ENCODE data around the gene EFCAB14.
"Not testable (repeated sequence)": the region's sequence is repeated elsewhere in the genome, so short reads cannot be mapped to it uniquely, and the experiment has no call there.

The EFCAB14 gene, protein sequence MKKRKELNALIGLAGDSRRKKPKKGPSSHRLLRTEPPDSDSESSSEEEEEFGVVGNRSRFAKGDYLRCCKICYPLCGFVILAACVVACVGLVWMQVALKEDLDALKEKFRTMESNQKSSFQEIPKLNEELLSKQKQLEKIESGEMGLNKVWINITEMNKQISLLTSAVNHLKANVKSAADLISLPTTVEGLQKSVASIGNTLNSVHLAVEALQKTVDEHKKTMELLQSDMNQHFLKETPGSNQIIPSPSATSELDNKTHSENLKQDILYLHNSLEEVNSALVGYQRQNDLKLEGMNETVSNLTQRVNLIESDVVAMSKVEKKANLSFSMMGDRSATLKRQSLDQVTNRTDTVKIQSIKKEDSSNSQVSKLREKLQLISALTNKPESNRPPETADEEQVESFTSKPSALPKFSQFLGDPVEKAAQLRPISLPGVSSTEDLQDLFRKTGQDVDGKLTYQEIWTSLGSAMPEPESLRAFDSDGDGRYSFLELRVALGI

DNA sequence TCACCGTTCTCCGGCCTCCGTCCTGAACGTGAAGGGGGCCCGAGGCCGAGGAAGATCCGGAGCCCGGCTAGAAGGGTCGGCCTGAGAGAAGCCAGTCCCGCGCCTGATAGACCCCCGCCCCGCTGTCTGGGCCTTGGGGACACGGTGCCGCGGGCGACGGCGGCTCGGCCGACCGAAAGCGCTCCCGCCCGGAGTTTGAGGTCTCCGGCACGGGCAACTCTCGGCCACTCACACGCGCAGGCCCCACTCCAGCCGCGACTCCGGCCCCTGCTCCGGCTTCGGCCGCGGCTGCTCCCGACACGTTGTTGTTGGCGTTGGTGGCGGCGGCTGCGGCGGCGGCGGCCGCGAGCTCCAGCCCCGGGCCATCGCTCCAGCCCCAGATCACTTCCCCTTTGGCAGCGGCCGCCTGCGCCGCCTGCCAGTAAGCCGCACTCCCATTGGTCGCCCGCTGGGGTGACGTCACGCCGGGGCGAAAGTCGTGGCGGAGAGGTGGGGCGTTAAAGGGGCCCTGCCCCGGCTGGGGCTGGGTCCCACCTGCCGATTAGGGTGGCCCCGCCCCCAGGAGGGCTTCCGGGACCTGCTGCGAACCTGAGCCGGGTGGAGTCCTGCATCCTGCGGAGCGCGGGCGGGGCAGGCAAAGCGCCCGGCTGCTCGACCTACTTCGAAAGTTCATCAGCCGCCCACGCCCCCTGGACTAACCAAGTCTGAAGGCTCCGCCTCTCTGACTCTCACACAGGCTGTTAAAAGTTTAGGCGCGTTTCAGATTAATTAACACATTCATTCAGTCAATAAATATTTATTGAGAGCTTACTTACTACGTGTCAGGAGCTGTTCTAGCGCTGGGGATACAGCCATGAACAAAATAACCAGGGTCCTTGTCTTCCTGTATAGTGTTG, at the start of gene EFCAB14:
TSS of gene EFCAB14 (minus strand) at position 388 of the 896 bp plus-strand sequence. CDS start 1,027 bp downstream, outside the sequence.
- peak; percentile 98 for DNase-seq (ENCODE audit: low read depth)

DNA sequence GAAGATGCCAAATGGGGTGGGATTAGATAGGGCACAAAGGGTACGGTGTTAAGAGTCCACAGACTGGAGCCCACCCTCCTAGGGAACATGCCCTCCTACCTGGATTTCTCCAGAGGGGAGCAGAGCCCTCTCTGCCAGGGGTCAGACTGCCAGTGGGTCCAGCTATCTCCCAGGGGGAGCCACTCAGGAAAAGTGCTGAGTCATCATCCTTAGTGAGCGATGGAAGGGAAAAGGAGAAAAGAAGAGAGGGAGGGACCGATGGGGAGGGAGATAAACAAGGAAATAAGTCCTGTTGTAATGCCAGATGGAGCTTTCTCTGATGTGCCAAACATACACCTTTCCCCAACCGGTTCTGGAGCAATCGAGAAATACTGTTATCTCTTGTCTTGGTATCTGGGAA, 49.5 kb upstream of the EFCAB14 start:
- DNase-seq (ENCODE audit: low read depth): no peak

DNA sequence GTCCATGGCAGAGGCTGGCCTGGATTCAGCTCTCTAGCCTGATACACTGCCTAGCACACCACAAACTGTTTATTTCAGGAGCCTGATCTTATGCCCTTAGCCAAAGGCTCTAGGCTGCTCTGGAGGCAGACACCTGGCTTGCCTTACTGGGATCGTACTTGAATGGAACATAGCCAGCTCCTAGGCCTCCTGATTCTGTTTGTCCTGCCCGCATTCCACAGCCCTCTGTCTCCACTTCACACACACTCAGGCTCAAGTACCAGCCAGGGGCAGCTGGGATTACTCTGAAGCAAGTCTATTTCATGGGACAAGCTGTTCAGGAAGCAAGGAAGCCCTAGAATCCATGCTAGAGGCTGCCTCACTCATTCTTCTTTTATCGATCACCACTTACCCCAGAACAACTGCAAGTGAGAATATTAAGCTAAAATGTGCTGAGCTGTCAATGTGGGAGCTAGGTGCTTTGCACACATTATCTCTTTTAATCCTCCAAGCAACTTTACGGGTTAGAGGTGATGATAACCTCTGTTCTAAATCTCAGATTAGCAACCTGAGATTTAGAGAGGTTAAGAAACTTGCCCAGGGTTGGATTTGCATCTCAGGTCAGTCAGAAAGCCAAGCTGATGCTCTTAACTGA, 48.9 kb upstream of the EFCAB14 start:
- DNase-seq (ENCODE audit: low read depth): no peak

DNA sequence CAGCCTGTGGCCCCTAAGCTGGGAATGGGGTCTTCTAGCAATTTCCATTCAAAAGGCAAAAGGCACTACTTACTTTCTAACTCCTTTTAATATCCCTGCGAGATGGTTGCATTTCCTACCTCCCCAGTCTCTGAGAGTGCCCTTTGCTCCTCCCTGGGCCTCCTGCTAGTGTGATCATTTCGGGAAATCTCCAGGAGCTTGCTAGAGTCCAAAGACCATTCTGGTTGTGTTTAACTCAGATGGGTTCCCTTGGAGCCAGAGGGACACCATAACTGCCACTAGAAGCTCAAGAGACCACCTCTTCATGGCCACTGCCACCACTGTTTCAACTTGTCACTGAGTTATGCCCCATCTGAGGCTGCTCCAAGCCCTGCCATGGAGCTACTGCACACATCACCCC, 45.5 kb upstream of the EFCAB14 start:
- no peak for DNase-seq (ENCODE audit: low read depth)

DNA sequence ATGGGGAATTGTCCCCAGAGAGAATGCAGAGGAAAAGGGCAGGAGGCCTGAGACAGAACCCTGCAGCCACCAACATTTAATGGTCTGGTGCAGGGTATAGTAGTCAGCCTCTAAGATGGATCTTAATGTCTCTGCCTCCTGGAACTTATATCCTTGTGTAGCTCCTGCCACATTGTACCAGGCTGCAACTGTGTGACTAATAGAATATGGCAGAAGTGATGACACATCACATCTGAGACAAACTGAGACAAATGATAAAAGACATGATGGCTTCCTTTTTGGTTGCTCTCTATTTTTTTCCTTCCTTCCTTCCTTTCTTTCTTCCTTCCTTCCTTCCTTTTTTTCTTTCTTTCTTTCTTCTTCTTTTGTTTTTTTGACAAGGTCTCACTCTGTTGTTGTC, 42.8 kb upstream of the EFCAB14 start:
- no peak for DNase-seq (ENCODE audit: low read depth)

DNA sequence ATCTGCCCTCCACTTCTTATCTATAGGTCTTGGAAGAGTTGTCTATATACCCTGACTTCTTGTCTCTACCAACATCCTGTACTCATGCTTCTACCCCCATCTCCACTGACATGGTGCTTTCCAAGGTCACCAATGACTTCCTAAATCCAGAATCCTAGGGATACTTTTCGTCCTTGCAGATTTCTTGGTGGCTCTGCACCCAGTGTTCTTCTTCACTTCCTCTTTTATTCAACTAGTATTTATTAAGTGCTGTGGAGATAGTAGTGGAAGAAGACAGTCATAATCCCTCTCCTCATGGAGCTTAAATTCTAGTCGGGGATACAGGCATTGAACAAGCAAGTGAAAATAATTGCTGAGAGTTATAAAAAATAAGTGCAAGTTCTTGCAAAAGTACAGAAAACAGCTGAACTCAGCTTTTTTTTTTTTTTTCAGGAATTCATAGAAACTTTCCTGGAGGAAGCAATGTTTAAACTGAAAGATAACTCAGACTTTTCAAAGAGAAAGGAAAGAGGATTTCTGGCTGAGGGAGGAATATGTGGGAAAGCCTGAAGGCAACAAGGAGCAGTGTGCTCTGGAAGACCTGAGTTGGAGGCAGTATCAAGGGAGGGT, 41.7 kb upstream of the EFCAB14 start:
- DNase-seq (ENCODE audit: low read depth): no peak

DNA sequence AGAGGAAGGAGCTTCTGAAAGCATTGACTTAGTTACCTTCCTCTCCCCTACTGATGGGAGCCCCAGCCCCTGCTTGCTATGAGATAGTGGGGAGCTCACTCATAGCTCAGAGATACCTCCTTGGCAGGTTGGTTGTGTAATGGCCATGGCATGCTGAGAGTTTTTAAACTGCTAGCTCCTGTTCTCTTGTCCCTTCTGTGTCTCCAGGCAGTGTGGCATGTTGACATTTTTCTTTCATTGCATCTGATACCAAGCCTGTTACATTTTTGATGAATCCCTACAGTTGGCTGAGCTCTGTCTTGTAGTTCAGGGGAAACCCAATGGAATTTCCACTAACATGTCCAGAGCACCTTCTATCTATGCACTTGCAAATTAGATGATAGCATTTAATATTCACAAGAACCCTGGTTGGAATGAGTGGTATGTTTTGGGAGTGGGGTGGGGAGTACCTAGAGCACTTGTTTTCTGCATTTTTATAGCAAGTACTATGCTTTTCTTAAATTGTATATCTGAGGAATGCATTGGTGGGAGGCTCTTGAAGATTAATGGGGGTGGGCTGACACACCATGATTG, 39.1 kb upstream of the EFCAB14 start:
- DNase-seq (ENCODE audit: low read depth): no peak

DNA sequence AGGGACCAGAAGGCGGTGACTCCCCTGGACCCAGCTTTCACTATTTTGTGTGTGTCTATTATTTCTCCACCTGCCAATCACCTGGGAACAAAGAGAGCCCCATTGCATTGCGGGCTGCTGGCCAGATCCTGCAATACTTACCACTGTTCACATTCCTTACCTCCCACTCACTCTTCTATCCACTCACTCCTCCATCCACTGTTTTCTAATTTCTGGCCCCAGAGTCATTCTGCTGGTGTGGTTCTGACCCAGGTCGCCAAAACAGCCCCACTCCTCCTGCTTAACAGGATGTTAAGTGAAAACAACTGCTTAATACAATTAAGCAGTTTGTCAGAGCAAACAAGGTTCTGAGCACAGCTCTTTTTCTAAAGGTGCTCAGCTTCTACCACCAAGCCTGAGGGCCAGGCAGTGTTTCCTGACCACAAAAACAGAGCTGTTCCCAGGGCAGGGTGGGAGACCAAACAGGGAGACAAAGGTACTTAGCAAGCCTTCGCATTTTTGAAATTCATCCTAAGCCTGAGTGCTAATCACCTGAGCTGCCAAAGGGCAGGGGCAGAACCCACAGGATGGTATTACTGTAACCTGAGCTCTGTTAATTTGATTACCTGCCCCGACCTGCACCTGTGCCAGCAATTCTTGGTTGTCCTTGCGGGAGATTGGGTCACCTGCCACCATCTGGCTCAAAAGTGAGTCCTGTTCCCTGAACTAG, 38.5 kb upstream of the EFCAB14 start:
- DNase-seq (ENCODE audit: low read depth): no peak

DNA sequence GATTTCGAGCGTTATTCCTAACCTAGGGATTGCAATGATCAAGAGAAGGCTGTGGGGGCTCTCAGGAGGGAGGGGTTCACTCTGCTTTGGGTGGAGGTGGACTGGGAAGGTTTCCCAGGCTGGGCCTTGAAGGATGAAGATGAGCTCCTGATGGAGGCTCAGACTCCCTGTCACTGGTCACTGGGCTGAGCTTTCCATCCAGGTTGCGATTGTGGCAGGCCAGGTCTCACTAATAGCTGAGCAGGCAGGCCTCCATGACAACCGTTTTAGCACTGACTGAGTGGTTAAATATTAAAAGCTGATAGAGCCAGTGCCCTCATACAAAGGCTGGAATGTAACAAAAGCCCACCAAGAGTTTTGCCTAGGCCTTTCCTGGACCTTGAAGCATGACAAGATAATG, 36.2 kb upstream of the EFCAB14 start:
- no peak for DNase-seq (ENCODE audit: low read depth)

DNA sequence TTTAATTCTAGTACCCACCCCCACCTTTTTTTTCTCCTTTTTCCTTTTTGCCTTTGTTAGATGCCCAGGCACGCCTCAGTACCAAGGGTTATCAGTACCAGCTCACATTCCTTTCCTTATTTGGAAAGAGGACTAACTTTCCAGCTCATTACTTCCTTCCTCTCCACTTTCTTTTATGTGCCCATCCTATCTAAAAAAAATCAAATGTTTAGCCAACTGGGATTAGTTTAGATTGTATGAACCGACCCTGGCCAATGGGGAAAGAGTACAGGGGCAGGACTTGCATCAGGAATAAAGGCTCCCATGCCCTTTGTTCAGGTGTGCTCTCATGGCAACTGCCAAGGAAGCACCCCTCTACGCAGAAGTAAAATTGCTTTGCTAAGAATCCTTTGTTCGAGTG, 35.8 kb upstream of the EFCAB14 start:
- DNase-seq (ENCODE audit: low read depth): not testable (repeated sequence)

DNA sequence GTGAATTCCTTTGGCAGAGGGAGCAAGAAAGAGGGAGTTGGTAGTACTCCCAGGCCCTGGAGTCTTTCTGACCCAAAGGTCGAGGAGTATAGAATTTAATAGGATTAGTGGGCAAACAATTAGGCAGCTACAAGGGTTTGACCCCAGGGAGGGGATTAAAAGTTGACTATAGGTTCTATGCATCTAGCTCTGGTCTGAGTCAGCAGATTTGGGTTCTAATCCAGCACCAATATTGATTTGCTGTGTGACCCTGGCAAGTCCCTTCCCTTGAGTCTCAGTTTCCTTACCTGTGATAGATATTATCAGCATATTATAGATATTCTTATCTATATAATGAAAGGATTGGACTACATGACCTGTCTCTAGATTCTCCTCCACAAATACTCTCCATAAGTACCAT, 35.1 kb upstream of the EFCAB14 start:
- no peak for DNase-seq (ENCODE audit: low read depth)

DNA sequence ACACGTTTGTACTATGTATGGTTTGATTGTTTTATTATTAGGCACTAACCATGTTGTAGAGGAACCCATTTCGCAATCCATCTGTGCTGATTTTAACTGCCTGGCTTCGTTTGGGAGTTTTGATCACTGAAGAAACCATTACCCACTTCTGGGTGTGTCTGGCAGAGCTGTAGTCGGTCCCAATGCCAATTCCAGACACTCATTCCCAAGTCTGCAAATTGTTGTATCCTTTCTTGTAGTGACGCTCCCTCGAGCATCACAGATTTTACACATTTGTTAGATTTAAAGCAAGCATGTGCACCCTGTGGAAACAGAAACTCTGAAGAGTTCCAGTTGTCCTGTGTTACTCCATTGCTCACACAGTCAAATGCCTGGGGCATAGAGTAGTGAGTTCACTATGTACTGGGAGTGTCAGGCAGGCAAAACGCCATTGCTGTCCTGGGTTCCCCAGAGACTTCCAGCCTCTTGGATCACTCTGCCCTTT, 31.0 kb upstream of the EFCAB14 start:
- no peak for DNase-seq (ENCODE audit: low read depth)

DNA sequence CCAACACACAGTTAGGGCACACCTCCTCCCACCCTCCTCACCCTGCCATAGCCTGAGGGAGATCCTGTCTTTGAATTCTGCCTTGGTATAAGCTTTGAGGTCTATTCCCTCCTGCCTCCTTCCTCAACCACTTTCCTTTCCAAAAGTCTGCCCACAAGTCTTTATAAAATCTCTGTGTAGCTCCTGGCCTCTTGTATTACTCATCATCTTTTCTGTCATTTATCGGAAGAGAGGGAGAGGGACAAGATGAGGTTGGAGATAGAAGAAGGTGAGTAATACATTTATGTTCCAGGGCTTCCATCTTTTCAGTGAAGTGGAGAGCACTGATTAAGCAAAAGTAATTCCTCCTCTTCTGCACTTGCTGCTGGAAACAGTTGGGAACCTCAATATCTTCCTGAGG, 30.5 kb upstream of the EFCAB14 start:
- DNase-seq (ENCODE audit: low read depth): no peak

DNA sequence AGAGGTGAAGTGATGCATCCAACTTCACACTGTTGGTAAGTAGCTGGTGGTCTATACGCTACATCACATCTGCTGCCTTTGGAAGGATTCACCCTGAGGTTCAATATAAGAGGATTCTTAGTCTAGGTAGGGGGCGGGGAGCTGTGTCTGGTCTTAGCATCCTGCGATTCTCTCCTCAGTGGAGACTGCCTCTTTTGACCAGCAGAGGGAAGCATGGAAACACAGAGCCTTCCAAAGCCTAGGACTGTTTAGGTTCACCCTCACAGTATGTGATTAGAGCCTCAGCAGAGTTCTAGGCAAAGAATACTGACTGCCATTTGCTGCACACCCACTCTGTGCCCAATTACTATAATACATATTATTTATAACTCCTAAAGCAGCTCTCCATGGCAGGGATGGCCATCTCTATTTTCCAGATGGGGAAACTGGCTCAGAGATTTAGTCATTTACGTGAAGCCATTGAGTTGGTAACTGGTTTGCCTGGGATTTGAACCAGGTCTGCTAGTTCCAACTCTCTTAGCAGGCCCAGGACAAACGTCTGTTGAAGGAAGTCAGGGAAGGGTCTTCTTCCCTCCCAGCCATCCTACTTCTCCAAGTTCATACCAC, 28.9 kb upstream of the EFCAB14 start:
- no peak for DNase-seq (ENCODE audit: low read depth)

DNA sequence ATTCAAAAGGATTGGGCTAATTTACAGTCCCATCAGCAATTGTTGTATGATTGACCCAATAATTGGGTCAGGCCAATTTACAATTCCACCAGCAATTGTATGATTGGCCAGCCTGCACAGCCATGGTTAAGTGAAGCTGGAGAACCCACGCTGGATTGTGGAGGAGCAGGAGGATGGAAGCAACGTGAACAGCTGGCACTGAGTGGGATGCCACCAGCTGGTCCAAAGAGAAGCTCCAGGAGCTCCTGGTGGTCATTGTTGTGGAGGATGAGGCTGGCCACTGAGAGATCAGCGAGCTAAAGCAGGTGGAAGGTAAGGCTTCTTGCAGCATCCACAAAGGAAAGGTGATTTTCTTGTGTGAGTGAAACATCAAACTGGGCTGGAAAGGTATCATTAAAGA, 23.2 kb upstream of the EFCAB14 start:
- DNase-seq (ENCODE audit: low read depth): no peak

DNA sequence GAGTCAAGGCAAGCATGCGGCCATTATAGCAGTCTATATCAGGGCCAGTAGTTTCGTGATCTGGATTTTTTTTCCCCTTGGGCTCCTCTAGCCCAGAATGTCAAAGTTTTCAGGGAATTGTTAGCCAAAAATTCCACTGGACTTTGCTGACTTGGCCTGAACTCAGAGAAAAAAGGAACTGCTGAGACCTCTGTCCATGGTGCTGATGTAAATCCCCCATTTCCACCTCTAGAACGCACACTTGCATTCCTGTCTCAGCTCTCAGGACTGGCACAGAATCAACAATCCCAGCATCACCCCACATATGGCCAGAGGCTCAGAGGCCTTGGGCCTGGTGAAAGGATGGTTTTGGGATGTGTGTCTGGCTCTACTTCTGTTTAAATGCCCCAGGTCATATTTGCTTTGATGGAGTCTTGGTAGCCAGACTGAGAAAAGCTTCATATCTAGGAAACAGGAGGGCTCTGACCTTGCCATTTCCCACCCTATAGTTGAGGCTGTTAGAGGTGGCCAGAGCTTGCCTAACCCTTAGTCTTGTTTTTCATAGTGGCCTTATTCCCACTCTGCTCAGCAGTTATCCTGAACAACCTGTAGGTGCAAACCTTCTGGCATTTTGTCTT, 16.9 kb upstream of the EFCAB14 start:
- no peak for DNase-seq (ENCODE audit: low read depth)

DNA sequence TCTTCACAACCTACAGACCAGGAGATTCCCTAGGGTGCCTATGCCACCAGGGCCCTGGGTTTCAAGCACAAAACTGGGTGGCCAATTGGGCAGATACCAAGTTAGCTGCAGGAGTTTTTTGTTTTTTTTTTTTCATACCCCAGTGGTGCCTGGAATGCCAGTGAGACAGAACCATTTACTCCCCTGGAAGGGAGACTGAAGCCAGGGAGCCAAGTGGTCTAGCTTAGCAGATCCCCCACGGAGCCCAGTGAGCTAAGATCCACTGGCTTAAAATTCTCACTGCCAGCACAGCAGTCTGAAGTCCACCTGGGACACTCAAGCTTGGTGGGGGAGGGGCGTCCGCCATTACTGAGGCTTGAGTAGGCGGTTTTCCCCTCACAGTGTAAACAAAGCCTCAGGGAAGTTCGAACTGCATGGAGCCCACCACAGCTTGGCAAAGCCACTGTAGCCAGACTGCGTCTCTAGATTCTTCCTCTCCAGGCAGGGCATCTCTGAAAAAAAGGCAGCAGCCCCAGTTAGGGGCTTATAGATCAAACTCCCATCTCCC, 9.5 kb upstream of the EFCAB14 start:
- not testable (repeated sequence) for DNase-seq (ENCODE audit: low read depth)

DNA sequence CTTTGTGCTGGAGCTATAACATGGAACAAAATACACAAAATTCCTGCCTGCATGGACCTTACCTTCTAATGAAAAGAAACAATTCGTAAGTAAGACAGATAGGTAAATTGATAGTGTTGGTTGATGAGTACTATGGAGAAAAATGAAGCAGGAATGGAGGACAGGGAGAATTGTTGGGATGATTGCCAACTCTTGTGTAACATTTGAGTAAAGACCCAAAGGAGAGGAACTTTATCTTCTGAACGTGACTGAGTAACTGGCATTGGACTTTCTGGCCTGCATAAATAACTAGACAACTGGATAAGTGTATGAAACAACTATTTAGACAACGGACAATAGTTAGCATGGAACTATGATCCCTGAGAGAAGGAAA, 6.8 kb upstream of the EFCAB14 start:
- DNase-seq (ENCODE audit: low read depth): no peak

DNA sequence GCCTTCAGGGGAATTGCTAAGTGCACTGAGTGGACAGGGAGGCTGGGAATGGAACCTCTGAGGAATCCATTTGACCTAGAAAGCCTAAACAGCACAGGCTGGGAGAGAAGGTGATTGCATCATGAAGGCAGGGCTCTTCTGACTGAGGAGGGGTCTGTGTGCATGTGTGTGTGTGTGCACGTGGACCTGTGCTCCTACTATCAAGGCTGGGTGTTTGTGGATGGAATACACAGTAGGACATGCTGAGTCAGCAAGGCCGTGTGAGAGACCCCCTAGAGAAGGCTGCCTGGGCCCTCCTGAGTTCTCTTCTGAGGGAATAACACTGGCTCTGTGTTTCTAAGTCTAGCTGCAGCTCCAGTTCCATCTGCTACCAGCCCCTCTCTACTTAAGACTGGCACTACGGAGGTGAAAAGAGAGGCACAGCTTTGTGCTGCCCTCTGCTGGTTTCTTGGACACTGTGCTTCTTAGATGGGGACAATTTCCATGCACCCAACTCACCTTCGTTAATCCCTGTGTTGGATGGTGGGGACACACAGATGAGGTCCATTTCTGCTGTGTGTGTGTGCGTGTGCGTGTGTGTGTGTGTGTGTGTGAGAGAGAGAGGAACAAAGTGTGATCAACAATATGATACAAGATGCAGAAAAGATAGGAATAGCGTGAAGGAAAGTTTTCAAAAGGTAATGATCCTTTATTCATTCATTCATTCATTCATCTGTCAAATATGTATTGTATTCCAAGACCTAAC, 6.2 kb upstream of the EFCAB14 start:
- peak; percentile 13 for DNase-seq (ENCODE audit: low read depth)
